HUES48 (cell line): Measurements from ENCODE around the gene TDRD12.
"Not testable (repeated sequence)": the region's sequence is repeated elsewhere in the genome, so short reads cannot be mapped to it uniquely, and the experiment has no call there.

Source experiments
- H3K27ac ChIP-seq: one replicate; pipeline ENCODE4 v1.7.0; 2013; ENCODE audit warnings: low read depth, low read length, inconsistent platforms
- H3K27me3 ChIP-seq: 2 replicates; pipeline ENCODE4 v1.6.1; 2013; ENCODE audit warnings: mild to moderate bottlenecking, low read length; ENCODE audit not compliant: control insufficient read depth, insufficient read depth
- H3K36me3 ChIP-seq: 2 replicates; pipeline ENCODE4 v1.6.1; 2013; ENCODE audit warnings: low read length; ENCODE audit not compliant: control insufficient read depth, insufficient read depth
- H3K4me1 ChIP-seq: 2 replicates; pipeline ENCODE4 v1.6.1; 2013; ENCODE audit warnings: mild to moderate bottlenecking, low read length; ENCODE audit not compliant: control insufficient read depth, insufficient read depth
- H3K4me3 ChIP-seq: 2 replicates; pipeline ENCODE4 v1.5.1; 2013; ENCODE audit warnings: mild to moderate bottlenecking, low read depth, low read length
- H3K9ac ChIP-seq: 2 replicates; pipeline ENCODE4 v1.6.1; 2013; ENCODE audit warnings: mild to moderate bottlenecking, low read depth, low read length, moderate library complexity
- H3K9me3 ChIP-seq: 2 replicates; pipeline ENCODE4 v1.6.1; 2013; ENCODE audit warnings: low read length; ENCODE audit not compliant: control insufficient read depth, insufficient read depth

TDRD12 gene

GRCh38 chr19:32867436-32867835, 147.9 kb downstream of the TDRD12 start:
- H3K36me3 ChIP-seq, H3K9me3 ChIP-seq, H3K27ac ChIP-seq, H3K4me1 ChIP-seq, H3K27me3 ChIP-seq, H3K4me3 ChIP-seq, H3K9ac ChIP-seq: not testable (repeated sequence)

DNA sequence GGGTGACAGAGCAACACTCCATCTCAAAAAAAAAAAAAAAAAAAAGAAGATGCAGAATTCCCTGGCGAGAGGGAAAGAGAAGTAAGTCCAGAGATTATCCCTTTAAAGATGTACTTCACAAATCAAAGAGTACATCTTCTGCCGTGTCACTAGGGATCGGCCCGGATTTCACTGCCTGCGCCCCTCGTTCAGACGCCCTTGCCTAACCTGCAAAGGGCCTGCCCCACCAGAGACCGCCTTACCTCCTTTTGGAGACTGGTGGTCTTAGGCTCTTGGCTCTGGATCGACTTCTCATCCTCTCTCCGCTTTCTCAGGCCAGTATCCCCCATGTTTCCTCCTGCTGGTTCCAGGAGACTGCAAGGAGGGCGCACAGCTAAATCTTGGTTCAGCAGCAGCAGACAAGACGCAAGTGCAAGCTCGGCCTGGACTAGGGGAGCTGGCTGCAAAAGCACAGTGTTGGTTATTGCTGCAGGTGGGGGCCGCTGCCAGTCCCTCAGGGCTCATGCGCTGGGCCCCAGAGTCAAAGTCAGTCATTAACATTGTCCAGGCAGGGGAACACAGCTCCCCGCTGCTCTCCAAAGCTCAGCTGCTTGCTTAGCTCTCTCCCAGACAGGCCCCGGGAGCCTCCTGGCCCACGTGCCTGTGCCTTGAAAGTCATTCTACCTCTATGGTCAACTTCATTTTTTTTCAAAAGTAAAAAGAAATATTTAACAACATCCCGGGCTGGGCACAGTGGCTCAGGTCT, 148.8 kb downstream of the TDRD12 start:
- H3K36me3 ChIP-seq, result no peaks in the 10 kb centered on the region
- no peaks in the 10 kb centered on the region for H3K9me3 ChIP-seq

GRCh38 chr19:32869369-32869965, 149.9 kb downstream of the TDRD12 start, which contains the start of gene SLC7A9:
SLC7A9 (minus strand) TSS chr19:32869767; CDS start chr19:32868534, 1,233 bp downstream.
- peaks cover 5% of the 10 kb centered on the region; the same call in 1 of the 2 replicates for H3K4me1 ChIP-seq
- H3K9ac ChIP-seq, result no peak within 1 kb of the TSS
- no peak within 1 kb of the TSS for H3K4me3 ChIP-seq
- no peaks in the 10 kb centered on the region for H3K27me3 ChIP-seq
- H3K9me3 ChIP-seq, result no peaks in the 10 kb centered on the region
- no peaks in the 10 kb centered on the region for H3K36me3 ChIP-seq
- H3K27ac ChIP-seq, result no peak within 1 kb of the TSS

More for the DNA sequence above, 148.8 kb downstream of the TDRD12 start:
- Histone ChIP-seq H3K9ac (no peak overlapping the region), H3K27ac (no peak overlapping the region), H3K27me3 (no peaks in the 10 kb centered on the region), H3K4me3 (no peak overlapping the region), H3K4me1 (peaks cover 5% of the 10 kb centered on the region; the same call in 1 of the 2 replicates)

GRCh38 chr19:32869966-32870573, 150.5 kb downstream of the TDRD12 start:
- H3K9me3 ChIP-seq, result no peaks in the 10 kb centered on the region
- no peak overlapping the region for H3K9ac ChIP-seq
- H3K27ac ChIP-seq, result no peak overlapping the region
- H3K4me3 ChIP-seq, result no peak overlapping the region
- H3K4me1 ChIP-seq, result peaks cover 5% of the 10 kb centered on the region; the same call in 1 of the 2 replicates
- no peaks in the 10 kb centered on the region for H3K36me3 ChIP-seq
- H3K27me3 ChIP-seq, result no peaks in the 10 kb centered on the region

DNA sequence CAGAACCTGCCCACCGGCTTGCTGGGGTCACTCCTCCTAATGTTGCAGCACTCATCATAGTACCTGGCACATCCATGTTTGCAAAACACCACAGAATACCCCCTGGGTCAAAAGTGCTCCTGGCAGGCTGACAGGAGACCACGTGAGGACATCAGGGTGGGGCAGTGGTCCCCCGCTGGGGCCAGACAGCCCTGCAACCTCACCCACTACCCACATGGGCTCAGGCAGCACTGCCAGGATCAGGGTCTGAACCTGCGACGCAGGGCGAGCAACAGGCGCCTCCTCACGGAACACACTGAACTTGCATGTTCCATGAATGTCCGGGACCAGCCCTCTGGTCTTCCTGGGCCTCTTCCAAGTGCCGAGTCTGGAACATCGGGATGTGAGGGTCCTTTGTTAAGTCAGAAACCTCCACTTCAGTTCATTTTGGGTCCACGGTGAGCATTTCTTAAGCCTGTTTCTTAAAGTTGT, 151.4 kb downstream of the TDRD12 start:
- Histone ChIP-seq H3K4me1 (peaks cover 9% of the 10 kb centered on the region; the same call in 1 of the 2 replicates), H3K9ac (no peak overlapping the region), H3K4me3 (no peak overlapping the region), H3K27ac (no peak overlapping the region), H3K27me3 (no peaks in the 10 kb centered on the region), H3K9me3 (no peaks in the 10 kb centered on the region), H3K36me3 (no peaks in the 10 kb centered on the region)

GRCh38 chr19:32872391-32872790, 152.8 kb downstream of the TDRD12 start:
- no peak overlapping the region for H3K4me3 ChIP-seq
- no peaks in the 10 kb centered on the region for H3K36me3 ChIP-seq
- no peaks in the 10 kb centered on the region for H3K27me3 ChIP-seq
- no peaks in the 10 kb centered on the region for H3K9me3 ChIP-seq
- H3K9ac ChIP-seq, result no peak overlapping the region
- no peak overlapping the region for H3K27ac ChIP-seq
- peaks cover 9% of the 10 kb centered on the region; the same call in 1 of the 2 replicates for H3K4me1 ChIP-seq

DNA sequence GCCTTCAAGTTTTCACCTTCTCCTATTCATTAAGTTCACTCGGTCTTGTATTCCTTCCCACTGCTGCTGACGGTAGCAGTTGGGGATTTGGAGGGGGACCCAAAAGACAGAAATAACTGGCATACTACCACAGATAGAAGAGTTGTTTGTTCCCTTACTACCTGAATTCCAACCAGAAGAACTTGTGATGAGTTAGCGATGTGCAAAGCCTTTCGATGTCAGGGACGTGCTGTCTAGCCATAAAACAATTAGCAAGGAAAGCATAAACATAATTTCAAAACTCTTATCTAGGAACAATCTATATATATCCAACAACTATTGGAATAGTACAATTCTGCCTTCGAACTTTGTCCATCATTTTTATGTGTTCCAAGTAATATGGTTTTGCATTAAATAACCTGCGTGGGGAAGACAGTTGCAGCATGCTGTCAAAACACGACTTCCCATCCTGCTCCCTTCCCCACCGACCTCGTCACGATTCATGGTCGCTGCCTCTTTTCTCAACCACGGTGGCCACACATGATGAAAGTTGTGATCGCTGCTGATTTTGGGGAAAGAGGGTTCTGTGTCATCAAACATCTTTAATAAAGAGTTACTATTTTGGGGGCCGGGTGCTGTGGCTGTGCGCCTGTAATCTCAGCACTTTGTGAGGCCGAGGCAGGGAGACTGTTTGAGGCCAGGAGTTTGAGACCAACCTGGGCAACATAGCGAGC, 153.8 kb downstream of the TDRD12 start:
- no peaks in the 10 kb centered on the region for H3K27me3 ChIP-seq
- H3K9me3 ChIP-seq, result no peaks in the 10 kb centered on the region
- H3K9ac ChIP-seq, result no peak overlapping the region
- no peak overlapping the region for H3K4me3 ChIP-seq
- H3K4me1 ChIP-seq, result peaks cover 9% of the 10 kb centered on the region; the same call in 1 of the 2 replicates
- no peaks in the 10 kb centered on the region for H3K36me3 ChIP-seq
- no peak overlapping the region for H3K27ac ChIP-seq

DNA sequence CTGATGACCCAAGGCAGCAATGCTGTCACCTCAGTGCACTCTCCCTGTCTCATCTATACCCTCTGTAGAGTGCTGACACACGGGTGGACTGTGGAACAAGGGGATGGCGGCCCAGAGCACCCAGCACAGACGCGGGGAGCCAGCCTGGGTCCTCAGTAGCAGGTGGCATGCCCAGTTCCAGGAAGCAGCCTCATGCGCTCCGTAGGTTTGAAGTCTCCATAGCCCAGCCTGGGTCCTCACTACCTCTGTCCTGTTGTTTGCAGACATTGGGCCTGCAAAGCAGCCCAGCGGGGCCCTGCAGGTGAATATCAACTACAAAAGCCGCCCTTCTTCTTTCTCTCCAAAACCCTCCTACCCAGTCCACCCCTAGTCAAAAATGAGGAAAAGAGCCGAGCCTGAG, 155.0 kb downstream of the TDRD12 start:
- H3K9ac ChIP-seq, result no peak overlapping the region
- no peak overlapping the region for H3K4me3 ChIP-seq
- H3K27me3 ChIP-seq, result no peaks in the 10 kb centered on the region
- H3K9me3 ChIP-seq, result no peaks in the 10 kb centered on the region
- no peaks in the 10 kb centered on the region for H3K36me3 ChIP-seq
- H3K27ac ChIP-seq, result no peak overlapping the region
- peaks cover 7% of the 10 kb centered on the region; the same call in 1 of the 2 replicates for H3K4me1 ChIP-seq

- H3K4me3 ChIP-seq, result no peak overlapping the region
Measured at GRCh38 chr19:32875428-32875827, 155.9 kb downstream of the TDRD12 start.

GRCh38 chr19:32876236-32876918, 156.8 kb downstream of the TDRD12 start:
- peaks cover 4% of the 10 kb centered on the region; the same call in 1 of the 2 replicates for H3K4me1 ChIP-seq
- H3K9me3 ChIP-seq, result no peaks in the 10 kb centered on the region
- no peak overlapping the region for H3K4me3 ChIP-seq
- no peaks in the 10 kb centered on the region for H3K27me3 ChIP-seq
- no peaks in the 10 kb centered on the region for H3K36me3 ChIP-seq
- H3K9ac ChIP-seq, result no peak overlapping the region
- H3K27ac ChIP-seq, result no peak overlapping the region

More at GRCh38 chr19:32875428-32875827, 155.9 kb downstream of the TDRD12 start:
- H3K4me1 ChIP-seq, result peaks cover 4% of the 10 kb centered on the region; the same call in 1 of the 2 replicates
- H3K9me3 ChIP-seq, result no peaks in the 10 kb centered on the region
- H3K9ac ChIP-seq, result no peak overlapping the region
- H3K27ac ChIP-seq, result no peak overlapping the region
- H3K36me3 ChIP-seq, result no peaks in the 10 kb centered on the region
- H3K27me3 ChIP-seq, result no peaks in the 10 kb centered on the region
